Stimulated activated naive B cell treated with anti-CD40 and anti-IgM and Interleukin-4, amounts not matched to agents 10 μg/mL and 1 μg/mL and 100 μg/mL, for 72 hours (primary cell): ENCODE results near the gene RLN3.
"Not testable (repeated sequence)": the region's sequence is repeated elsewhere in the genome, so short reads cannot be mapped to it uniquely, and the experiment has no call there.

ENCODE experiments used
- ATAC-seq, 2 donors: fragments of 150-1000 bp; cut with Tn5 transposase; replicated peaks; 2 replicates each; pipeline ENCODE4 v1.10.0; 2021; ENCODE audit warnings: moderate library complexity in 1 of 2
- DNase-seq: peaks from one replicate; pipeline ENCODE4 v3.0.0; 2021
- H3K27ac Mint-ChIP-seq: one replicate; pipeline ENCODE4 v1.8.0; 2022; ENCODE audit warnings: mild to moderate bottlenecking, mixed read lengths
- H3K27me3 Mint-ChIP-seq, 2 donors: one replicate each; pipeline ENCODE4 v1.8.0; 2022; ENCODE audit warnings: mixed read lengths in 2 of 2
- H3K36me3 Mint-ChIP-seq, 2 donors: one replicate each; pipeline ENCODE4 v1.8.0; 2022; ENCODE audit warnings: mixed read lengths in 2 of 2, mild to moderate bottlenecking in 1 of 2
- H3K4me1 Mint-ChIP-seq, 2 donors: one replicate each; pipeline ENCODE4 v1.8.0; 2022; ENCODE audit warnings: mixed read lengths in 2 of 2, mild to moderate bottlenecking in 1 of 2
- H3K4me3 Mint-ChIP-seq, 2 donors: one replicate each; pipeline ENCODE4 v1.8.0; 2022; ENCODE audit warnings: mild to moderate bottlenecking in 2 of 2, mixed read lengths in 2 of 2, moderate library complexity in 1 of 2
- H3K9me3 Mint-ChIP-seq, 2 donors: one replicate each; pipeline ENCODE4 v1.8.0; 2022; ENCODE audit warnings: mixed read lengths in 2 of 2, mild to moderate bottlenecking in 1 of 2

RLN3 gene

GRCh38 chr19:14022469-14022868 lies 5.5 kb upstream of the RLN3 start:
- no peaks in the 10 kb centered on the region for H3K27me3 Mint-ChIP-seq
- H3K27ac Mint-ChIP-seq: no peak overlapping the region
- no peaks in the 10 kb centered on the region for H3K9me3 Mint-ChIP-seq
- ATAC-seq (no peak), DNase-seq (no peak)
- no peak overlapping the region for H3K4me3 Mint-ChIP-seq
- H3K4me1 Mint-ChIP-seq: peaks cover 18 to 34% of the 10 kb centered on the region in 2 donors
- no peaks in the 10 kb centered on the region for H3K36me3 Mint-ChIP-seq

- H3K36me3 Mint-ChIP-seq: no peaks in the 10 kb centered on the region
- DNase-seq: no peak
- H3K27ac Mint-ChIP-seq: peak overlapping the region; percentile 81
- peak; percentile 63 to 69 for ATAC-seq
- no peak overlapping the region for H3K4me3 Mint-ChIP-seq
- no peaks in the 10 kb centered on the region for H3K27me3 Mint-ChIP-seq
- peaks cover 20 to 34% of the 10 kb centered on the region in 2 donors for H3K4me1 Mint-ChIP-seq
- no peaks in the 10 kb centered on the region for H3K9me3 Mint-ChIP-seq
Measured at GRCh38 chr19:14023404-14024235, 4.3 kb upstream of the RLN3 start.

DNA sequence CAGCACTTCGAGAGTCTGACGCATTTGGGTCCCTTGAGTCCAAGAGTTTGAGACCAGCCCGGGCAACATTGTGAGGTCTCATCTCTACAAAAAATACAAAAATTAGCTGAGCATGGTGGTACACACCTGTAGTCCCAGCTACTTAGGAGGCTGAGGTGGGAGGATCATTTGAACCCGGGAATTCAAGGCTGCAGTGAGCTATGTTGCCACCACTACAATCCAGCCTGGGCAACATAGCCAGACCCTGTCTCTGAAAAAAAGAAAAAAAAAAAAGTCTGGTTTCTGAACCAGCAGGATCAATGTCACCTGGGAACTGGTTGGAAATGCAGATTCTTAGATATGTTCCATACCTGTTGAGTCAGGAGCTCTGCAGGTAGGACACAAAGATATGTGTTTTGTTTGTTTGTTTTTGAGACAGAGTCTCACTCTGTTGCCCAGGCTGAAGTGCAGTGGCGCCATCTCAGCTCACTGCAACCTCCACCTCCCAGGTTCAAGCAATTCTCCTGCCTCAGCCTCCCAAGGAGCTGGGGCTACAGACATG lies 1.2 kb upstream of the RLN3 start:
- H3K27ac Mint-ChIP-seq, DNase-seq, H3K9me3 Mint-ChIP-seq, H3K27me3 Mint-ChIP-seq, H3K4me3 Mint-ChIP-seq, ATAC-seq, H3K36me3 Mint-ChIP-seq: not testable (repeated sequence)
- peaks cover 23 to 39% of the 10 kb centered on the region in 2 donors for H3K4me1 Mint-ChIP-seq

DNA sequence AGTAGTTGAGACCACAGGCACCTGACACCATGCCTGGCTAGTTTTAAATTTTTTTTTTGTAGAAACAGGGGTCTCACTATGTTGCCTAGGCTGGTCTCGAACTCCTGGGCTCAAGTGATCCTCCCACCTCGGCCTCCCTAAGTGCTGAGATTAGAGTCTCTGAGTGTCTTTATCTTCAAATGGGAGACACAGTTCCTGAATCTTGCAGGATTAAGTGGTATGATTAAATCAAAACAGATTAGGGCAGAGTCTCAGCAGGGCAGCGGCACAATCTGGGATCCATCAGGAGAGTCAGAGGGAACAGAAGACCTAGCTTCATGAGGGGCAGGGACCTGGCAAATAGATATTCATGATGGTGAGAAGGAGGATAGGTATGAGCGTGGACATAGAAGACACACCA lies 953 bp downstream of the RLN3 start:
- no peaks in the 10 kb centered on the region for H3K27me3 Mint-ChIP-seq
- no peak for ATAC-seq
- peaks cover under 1 to 1% of the 10 kb centered on the region in 2 donors for H3K36me3 Mint-ChIP-seq
- no peaks in the 10 kb centered on the region for H3K9me3 Mint-ChIP-seq
- H3K27ac Mint-ChIP-seq: no peak overlapping the region
- peaks cover 23 to 39% of the 10 kb centered on the region in 2 donors for H3K4me1 Mint-ChIP-seq
- no peak overlapping the region for H3K4me3 Mint-ChIP-seq
- DNase-seq: no peak

- H3K27me3 Mint-ChIP-seq: no peaks in the 10 kb centered on the region
- peak overlapping the region; percentile 94 for H3K27ac Mint-ChIP-seq
- H3K4me1 Mint-ChIP-seq: peaks cover 25 to 41% of the 10 kb centered on the region in 2 donors
- H3K36me3 Mint-ChIP-seq: peaks cover 3 to 5% of the 10 kb centered on the region in 2 donors
- DNase-seq (no peak), ATAC-seq (no peak)
- peak overlapping the region; percentile 94 to 97 for H3K4me3 Mint-ChIP-seq
- no peaks in the 10 kb centered on the region for H3K9me3 Mint-ChIP-seq
Measured at GRCh38 chr19:14030997-14031718, 3.2 kb downstream of the RLN3 start.

DNA sequence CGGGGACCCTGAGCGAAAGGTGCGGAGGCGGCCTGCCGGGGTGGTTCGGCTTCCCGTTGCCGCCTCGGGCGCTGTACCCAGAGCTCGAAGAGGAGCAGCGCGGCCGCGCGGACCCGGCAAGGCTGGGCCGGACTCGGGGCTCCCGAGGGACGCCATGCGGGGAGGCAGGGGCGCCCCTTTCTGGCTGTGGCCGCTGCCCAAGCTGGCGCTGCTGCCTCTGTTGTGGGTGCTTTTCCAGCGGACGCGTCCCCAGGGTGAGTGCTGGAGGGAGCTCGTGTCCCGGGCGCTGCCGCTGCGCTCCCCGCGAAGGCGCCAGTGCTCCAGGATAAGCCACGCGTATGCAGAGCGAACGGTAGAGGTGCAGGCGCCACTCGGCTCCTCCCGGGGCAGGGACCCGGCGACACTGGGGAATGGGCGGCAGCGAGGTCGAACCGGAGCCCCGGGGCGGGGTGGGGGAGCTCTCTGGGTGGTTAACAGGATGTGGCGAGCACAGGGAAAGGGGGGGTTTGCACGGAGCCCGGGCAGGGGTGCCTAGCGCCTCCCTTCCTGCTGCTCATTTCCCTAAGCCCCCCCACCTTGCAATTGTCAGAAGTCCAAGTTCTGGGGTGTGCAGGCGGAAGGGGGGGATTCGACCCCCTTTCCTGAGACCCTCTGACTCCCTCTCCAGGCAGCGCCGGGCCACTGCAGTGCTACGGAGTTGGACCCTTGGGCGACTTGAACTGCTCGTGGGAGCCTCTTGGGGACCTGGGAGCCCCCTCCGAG lies 4.0 kb downstream of the RLN3 start, which contains the start of gene IL27RA:
TSS of gene IL27RA (plus strand) at position 44 of the 762 bp plus-strand sequence. CDS start at position 155, 111 bp downstream.
- Mint-ChIP-seq H3K36me3 (peaks cover 3 to 7% of the 10 kb centered on the region in 2 donors), H3K4me1 (peaks cover 25 to 41% of the 10 kb centered on the region in 2 donors), H3K4me3 (peak within 1 kb of the TSS; percentile 94 to 97), H3K9me3 (no peaks in the 10 kb centered on the region), H3K27ac (peak within 1 kb of the TSS; percentile 94), H3K27me3 (no peaks in the 10 kb centered on the region)
- ATAC-seq: peak; percentile 79 to 82
- peak; percentile 68 for DNase-seq

DNA sequence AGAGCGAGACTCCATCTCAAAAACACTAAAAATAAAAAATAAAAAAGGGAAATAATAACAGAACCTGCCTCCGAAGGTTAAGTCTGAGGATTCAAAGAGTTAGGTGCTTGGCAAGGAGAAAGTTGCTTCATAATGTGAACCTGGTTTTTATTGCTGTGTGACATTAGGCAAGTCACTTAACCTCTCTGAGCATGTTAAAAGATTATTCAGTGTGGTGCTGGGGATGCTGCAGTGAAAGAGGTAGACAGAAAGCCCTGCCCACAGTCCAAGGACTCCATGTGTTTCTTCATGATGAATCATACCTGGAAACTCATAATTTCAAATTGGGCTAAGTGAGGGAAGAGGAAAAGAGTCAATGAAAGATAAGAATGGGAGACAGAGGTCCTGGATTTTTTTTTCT lies 6.0 kb downstream of the RLN3 start:
- no peak for DNase-seq
- peak overlapping the region; percentile 14 for H3K27ac Mint-ChIP-seq
- peaks cover 15 to 27% of the 10 kb centered on the region in 2 donors for H3K4me1 Mint-ChIP-seq
- no peaks in the 10 kb centered on the region for H3K27me3 Mint-ChIP-seq
- no peaks in the 10 kb centered on the region for H3K9me3 Mint-ChIP-seq
- no peak overlapping the region for H3K4me3 Mint-ChIP-seq
- H3K36me3 Mint-ChIP-seq: peaks cover 9 to 21% of the 10 kb centered on the region in 2 donors
- ATAC-seq: no peak

GRCh38 chr19:14035159-14035558 lies 7.2 kb downstream of the RLN3 start:
- not testable (repeated sequence) for DNase-seq, H3K9me3 Mint-ChIP-seq, H3K4me3 Mint-ChIP-seq, ATAC-seq, H3K27me3 Mint-ChIP-seq, H3K27ac Mint-ChIP-seq
- peaks cover 12 to 30% of the 10 kb centered on the region in 2 donors for H3K36me3 Mint-ChIP-seq
- peaks cover 13 to 24% of the 10 kb centered on the region in 2 donors for H3K4me1 Mint-ChIP-seq

DNA sequence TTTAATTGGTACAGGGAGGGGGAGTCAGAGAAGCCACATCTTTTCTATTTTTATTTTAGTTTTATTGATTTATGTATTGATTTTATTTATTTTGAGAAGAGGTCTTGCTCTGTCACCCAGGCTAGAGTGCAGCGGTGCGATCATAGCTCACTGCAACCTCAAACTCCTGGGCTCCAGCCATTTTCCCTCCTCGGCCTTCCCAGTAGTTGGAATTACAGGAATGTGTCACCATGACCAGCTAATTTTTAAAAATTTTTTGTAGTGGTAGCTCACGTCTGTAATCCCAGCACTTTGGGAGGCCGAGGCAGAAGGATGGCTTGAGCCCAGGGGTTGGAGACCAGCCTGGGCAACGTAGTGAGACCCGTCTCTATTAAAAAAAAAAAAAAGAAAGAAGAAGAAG lies 7.8 kb downstream of the RLN3 start:
- H3K4me3 Mint-ChIP-seq: no peak overlapping the region
- no peaks in the 10 kb centered on the region for H3K9me3 Mint-ChIP-seq
- DNase-seq (no peak), ATAC-seq (no peak)
- peaks cover 13 to 24% of the 10 kb centered on the region in 2 donors for H3K4me1 Mint-ChIP-seq
- no peak overlapping the region for H3K27ac Mint-ChIP-seq
- H3K36me3 Mint-ChIP-seq: peaks cover 12 to 30% of the 10 kb centered on the region in 2 donors
- H3K27me3 Mint-ChIP-seq: no peaks in the 10 kb centered on the region

DNA sequence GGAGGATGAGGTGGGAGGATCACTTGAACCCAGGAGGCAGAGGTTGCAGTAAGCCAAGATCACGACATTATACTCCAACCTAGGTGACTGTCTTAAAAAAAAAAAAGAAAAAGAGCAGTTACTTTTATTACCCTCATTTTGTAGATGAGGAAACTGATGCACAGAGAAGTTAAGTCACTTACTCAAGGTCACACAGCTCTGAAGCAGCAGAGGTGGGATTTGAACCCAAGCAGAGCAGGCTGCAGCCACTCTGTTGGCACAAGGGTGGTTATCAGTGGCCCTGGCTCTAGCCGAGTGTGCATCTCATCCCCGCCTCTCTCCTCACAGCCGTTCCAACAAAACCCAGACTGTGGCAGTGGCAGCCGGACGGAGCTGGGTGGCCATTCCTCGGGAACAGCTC lies 11.2 kb downstream of the RLN3 start:
- Mint-ChIP-seq H3K27me3 (no peaks in the 10 kb centered on the region), H3K9me3 (no peaks in the 10 kb centered on the region), H3K27ac (no peak overlapping the region), H3K4me3 (no peak overlapping the region), H3K36me3 (peaks cover 16 to 38% of the 10 kb centered on the region in 2 donors), H3K4me1 (peaks cover 12 to 14% of the 10 kb centered on the region in 2 donors)
- DNase-seq (no peak), ATAC-seq (no peak)

- not testable (repeated sequence) for H3K27me3 Mint-ChIP-seq, H3K4me3 Mint-ChIP-seq, H3K9me3 Mint-ChIP-seq, DNase-seq
- H3K27ac Mint-ChIP-seq: peak overlapping the region; percentile 89
- peaks cover 12 to 19% of the 10 kb centered on the region in 2 donors for H3K4me1 Mint-ChIP-seq
- peak; percentile 67 to 76 for ATAC-seq
- H3K36me3 Mint-ChIP-seq: peaks cover 20 to 39% of the 10 kb centered on the region in 2 donors
Measured at GRCh38 chr19:14042659-14043608, 15.0 kb downstream of the RLN3 start.

- ATAC-seq, H3K4me3 Mint-ChIP-seq, H3K27me3 Mint-ChIP-seq, H3K27ac Mint-ChIP-seq, DNase-seq, H3K9me3 Mint-ChIP-seq: not testable (repeated sequence)
- Mint-ChIP-seq H3K4me1 (peaks cover 3 to 15% of the 10 kb centered on the region in 2 donors), H3K36me3 (peaks cover 38 to 54% of the 10 kb centered on the region in 2 donors)
Measured at GRCh38 chr19:14047866-14048265, 19.9 kb downstream of the RLN3 start.
